LoVo (cell line): Measurements from ENCODE around the gene RALGAPB.
A peak's percentile ranks its signal among the peaks of the same experiment; 100 is the strongest.
"Not testable (repeated sequence)": the region's sequence is repeated elsewhere in the genome, so short reads cannot be mapped to it uniquely, and the experiment has no call there.

ENCODE experiments used
- DNase-seq: peaks from one replicate; pipeline ENCODE4 v3.0.0-alpha.2; 2016; ENCODE audit warnings: low spot score

RALGAPB gene

GRCh38 chr20:38472513-38473366 is at the start of gene RALGAPB:
RALGAPB (plus strand) TSS chr20:38472843; CDS start chr20:38488433, 15,590 bp downstream.
- peak; percentile 98 for DNase-seq

- DNase-seq, result no peak
Observed at GRCh38 chr20:38423541-38423940, 49.1 kb upstream of the RALGAPB start.

- DNase-seq, result no peak
Observed at GRCh38 chr20:38424401-38424800, 48.2 kb upstream of the RALGAPB start.

- DNase-seq, result no peak
Observed at GRCh38 chr20:38426006-38426897, 46.4 kb upstream of the RALGAPB start.

- no peak for DNase-seq
Observed at GRCh38 chr20:38427655-38428023, 45.0 kb upstream of the RALGAPB start.

- no peak for DNase-seq
Observed at GRCh38 chr20:38428800-38429199, 43.8 kb upstream of the RALGAPB start.

- no peak for DNase-seq
Observed at GRCh38 chr20:38429301-38429700, 43.3 kb upstream of the RALGAPB start.

GRCh38 chr20:38430679-38431325 is 41.8 kb upstream of the RALGAPB start:
- DNase-seq, result no peak

- no peak for DNase-seq
Observed at GRCh38 chr20:38432292-38432691, 40.4 kb upstream of the RALGAPB start.

- not testable (repeated sequence) for DNase-seq
Observed at GRCh38 chr20:38432870-38433269, 39.8 kb upstream of the RALGAPB start.

GRCh38 chr20:38433304-38433972 is 39.2 kb upstream of the RALGAPB start:
- no peak for DNase-seq

GRCh38 chr20:38434301-38434741 is 38.3 kb upstream of the RALGAPB start:
- DNase-seq, result no peak

GRCh38 chr20:38434770-38435554 is 37.7 kb upstream of the RALGAPB start, which contains the start of gene SNHG17:
SNHG17 (minus strand) TSS chr20:38435328.
- peak; percentile 90 for DNase-seq

- DNase-seq, result no peak
Observed at GRCh38 chr20:38435555-38435939, 37.1 kb upstream of the RALGAPB start.

- DNase-seq, result no peak
Observed at GRCh38 chr20:38437796-38438195, 34.8 kb upstream of the RALGAPB start.

- not testable (repeated sequence) for DNase-seq
Observed at GRCh38 chr20:38441110-38441509, 31.5 kb upstream of the RALGAPB start.

GRCh38 chr20:38441916-38442315 is 30.7 kb upstream of the RALGAPB start:
- no peak for DNase-seq

GRCh38 chr20:38445381-38445796 is 27.3 kb upstream of the RALGAPB start:
- DNase-seq, result no peak

- DNase-seq, result no peak
Observed at GRCh38 chr20:38445901-38446425, 26.7 kb upstream of the RALGAPB start.

- DNase-seq, result peak; percentile 95
Observed at GRCh38 chr20:38446441-38447209, 26.0 kb upstream of the RALGAPB start.
